B cell (primary cell): ENCODE data around the gene BBX. TPM values are rescaled to one million over a fixed set of nuclear protein-coding genes. Genes with fewer than 3 reads are reported as not detected.

ENCODE experiments used
- ATAC-seq: fragments of 200-7000 bp; cut with Tn5 transposase; one replicate; pipeline ENCODE4 v1.10.0; 2021; ENCODE audit warnings: low read depth, mild to moderate bottlenecking, moderate number of reproducible peaks, moderate library complexity
- CTCF ChIA-PET: fragments of 350-600 bp; sonication (Branson Sonifier 250); formaldehyde crosslinking; loops from one replicate; lab custom pipeline; 2021; ENCODE audit warnings: antibody characterized with exemption, inconsistent platforms; lab: Charles Lee
- POLR2A ChIA-PET: fragments of 350-600 bp; sonication (Branson Sonifier 250); formaldehyde crosslinking; loops from one replicate; lab custom pipeline; 2021; ENCODE audit warnings: antibody characterized with exemption; lab: Charles Lee
- DNase-seq: peaks from one replicate; pipeline ENCODE4 v3.0.0; 2013
- H2AFZ ChIP-seq: 2 replicates; pipeline ENCODE4 v1.6.1; 2012; ENCODE audit warnings: mild to moderate bottlenecking, low read depth, low read length; ENCODE audit not compliant: insufficient read depth, poor library complexity, severe bottlenecking
- H3K27ac ChIP-seq, 2 donors: 1 replicate in 1 of 2; 2 replicates in 1 of 2; pipeline ENCODE4 v1.5.1; 2012 to 2013; ENCODE audit warnings: low read length in 2 of 2, mild to moderate bottlenecking in 2 of 2, moderate library complexity in 1 of 2
- H3K27me3 ChIP-seq, 4 experiments: fragments of 200-600 bp in 1 of 4; sonication (generic) in 1 of 4; replicated peaks in 1 of 4; 1 replicate in 2 of 4; 2 replicates in 2 of 4; pipeline versions ENCODE4 v1.6.1 to v1.7.0; 2013 to 2016; ENCODE audit warnings: low read length in 3 of 4, mild to moderate bottlenecking in 2 of 4, mixed read lengths in 1 of 4, moderate library complexity in 1 of 4; ENCODE audit not compliant: insufficient read depth in 4 of 4, control insufficient read depth in 3 of 4; ENCODE audit errors: control extremely low read depth in 1 of 4
- H3K36me3 ChIP-seq, 2 experiments: replicated peaks in 1 of 2; 1 replicate in 1 of 2; 2 replicates in 1 of 2; pipeline versions ENCODE4 v1.6.1 to v1.7.1; 2013; ENCODE audit warnings: low read length in 1 of 2; ENCODE audit not compliant: insufficient read depth in 2 of 2, control insufficient read depth in 1 of 2; ENCODE audit errors: control extremely low read depth in 1 of 2, extremely low read depth in 1 of 2
- H3K4me1 ChIP-seq, 2 donors: fragments of 200-600 bp in 1 of 2; sonication (generic) in 1 of 2; 1 replicate in 1 of 2; 2 replicates in 1 of 2; pipeline versions ENCODE4 v1.5.1 to v1.6.1; 2013 to 2017; ENCODE audit warnings: low read length in 2 of 2; ENCODE audit not compliant: control insufficient read depth in 2 of 2, insufficient read depth in 2 of 2
- H3K4me2 ChIP-seq: replicated peaks from 2 replicates; pipeline ENCODE3; 2012; ENCODE audit warnings: mild to moderate bottlenecking, low read depth, low read length; ENCODE audit not compliant: poor library complexity, severe bottlenecking
- H3K4me3 ChIP-seq, 5 experiments: fragments of 200-600 bp in 1 of 5; sonication (generic) in 1 of 5; 1 replicate in 3 of 5; 2 replicates in 2 of 5; pipeline versions ENCODE4 v1.5.1 to v1.7.0; 2011 to 2016; ENCODE audit warnings: low read length in 4 of 5, mild to moderate bottlenecking in 4 of 5, low read depth in 2 of 5, control low read depth in 1 of 5, moderate library complexity in 1 of 5; ENCODE audit not compliant: insufficient read depth in 1 of 5; ENCODE audit errors: control extremely low read depth in 1 of 5, extremely low read depth in 1 of 5
- H3K79me2 ChIP-seq: fragments of 200-600 bp; sonication (generic); one replicate; pipeline ENCODE4 v1.6.0; 2016; ENCODE audit warnings: low read length; ENCODE audit not compliant: control insufficient read depth, insufficient read depth
- H3K9ac ChIP-seq: fragments of 200-600 bp; sonication (generic); 2 replicates; pipeline ENCODE4 v1.6.1; 2017; ENCODE audit warnings: mild to moderate bottlenecking, low read length, moderate library complexity
- H3K9me3 ChIP-seq, 3 donors: one replicate each; pipeline versions ENCODE4 v1.6.1 to v1.7.1; 2013; ENCODE audit warnings: low read length in 2 of 3; ENCODE audit not compliant: control insufficient read depth in 2 of 3, insufficient read depth in 1 of 3; ENCODE audit errors: control extremely low read depth in 1 of 3
- H4K20me1 ChIP-seq: 2 replicates; pipeline ENCODE4 v1.6.0; 2012; ENCODE audit warnings: mild to moderate bottlenecking, low read length; ENCODE audit not compliant: insufficient read depth, control insufficient read depth, poor library complexity, severe bottlenecking
- H3K27ac Mint-ChIP-seq: one replicate; pipeline ENCODE4 v1.8.0; 2021; ENCODE audit warnings: mixed read lengths
- H3K27me3 Mint-ChIP-seq: one replicate; pipeline ENCODE4 v1.8.0; 2021; ENCODE audit warnings: mixed read lengths
- H3K4me1 Mint-ChIP-seq: one replicate; pipeline ENCODE4 v1.8.0; 2021; ENCODE audit warnings: mixed read lengths
- H3K4me3 Mint-ChIP-seq: one replicate; pipeline ENCODE4 v1.8.0; 2021; ENCODE audit warnings: mixed read lengths
- H3K9me3 Mint-ChIP-seq: one replicate; pipeline ENCODE4 v1.8.0; 2022; ENCODE audit warnings: mixed read lengths; ENCODE audit not compliant: insufficient read depth
- EZH2 ChIP-seq: IDR thresholded peaks from 2 replicates; pipeline ENCODE4 v1.6.1; 2012; ENCODE audit warnings: borderline replicate concordance, low read depth, mild to moderate bottlenecking, moderate library complexity, low read length; ENCODE audit not compliant: insufficient read depth, poor library complexity, severe bottlenecking
- WGBS: methylation state at CpG from one replicate; pipeline ENCODE4 v1.1.5; 2013; ENCODE audit warnings: missing lambda C conversion rate; ENCODE audit not compliant: insufficient coverage; 5-methylcytosine and 5-hydroxymethylcytosine counted together
- intact Hi-C: fragments of 100-400 bp; cut with micrococcal nuclease; formaldehyde crosslinking; loops from one replicate; pipeline ENCODE4 v1.10.0; 2022
- polyA plus RNA-seq: library from polyadenylated mRNA; depleted of rRNA; stranded (reverse); fragments of >200 nt; gene quantifications from 2 replicates; pipeline ENCODE4 v1.2.3, GENCODE V29; 2012
- total RNA-seq, 2 donors: library from RNA; stranded (reverse); fragments of 120-200 nt in 1 of 2; gene quantifications; 1 replicate in 1 of 2; 2 replicates in 1 of 2; pipeline versions ENCODE4 v1.2.3 to v1.2.4, GENCODE V29; 2013 to 2022
- TF ChIP-seq, protein P1 (sequence below): fragments of 200-600 bp; IDR thresholded peaks from one replicate; pipeline ENCODE4 v1.8.0; 2022; ENCODE audit warnings: antibody characterized with exemption, mild to moderate bottlenecking

Gene BBX
- total and polyA plus RNA-seq, 2 donors (not counting 1 experiment from before 2014, with no cell fraction given): 27.8 to 133 TPM

DNA sequence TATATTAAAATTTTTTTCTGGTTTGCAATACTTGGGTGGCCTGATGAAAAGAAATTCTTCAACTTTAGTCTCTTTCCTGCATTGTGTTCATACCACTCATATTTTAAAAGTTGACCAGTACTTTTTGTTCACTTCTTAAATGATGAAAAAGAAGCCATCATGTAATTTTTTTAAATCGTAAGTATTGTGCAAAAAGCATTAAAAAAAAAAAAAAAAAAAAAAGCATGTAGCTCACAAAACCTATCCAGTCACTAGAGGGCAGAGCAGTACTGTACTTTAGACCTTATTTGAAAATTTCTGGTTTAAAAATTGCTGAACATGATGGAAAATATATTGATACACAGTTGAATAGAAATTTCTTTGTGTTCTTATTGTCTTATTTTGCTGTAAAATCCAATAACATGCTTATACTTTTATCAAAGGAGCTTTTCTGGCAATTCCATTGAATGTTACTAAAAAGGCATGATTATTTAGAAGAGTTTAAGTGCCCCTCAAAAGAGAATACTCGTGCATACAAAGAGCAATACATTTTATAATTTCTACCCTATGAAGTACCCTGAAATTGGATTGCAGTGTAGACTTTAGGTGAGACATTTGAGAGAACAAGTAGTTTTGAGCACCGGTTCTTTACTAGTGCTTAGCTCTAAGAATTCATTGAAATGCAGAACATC is 137.7 kb downstream of the BBX start:
- peaks cover 8% of the 10 kb centered on the region in 2 donors for H3K4me1 ChIP-seq
- H3K27me3 Mint-ChIP-seq: no peaks in the 10 kb centered on the region
- no peaks in the 10 kb centered on the region for H4K20me1 ChIP-seq
- H3K9me3 Mint-ChIP-seq: no peaks in the 10 kb centered on the region
- peaks cover 18% of the 10 kb centered on the region for H3K79me2 ChIP-seq
- DNase-seq (peak; percentile 51), ATAC-seq (no peak)
- H3K36me3 ChIP-seq: no peaks in the 10 kb centered on the region
- no peak overlapping the region for H3K27ac ChIP-seq
- WGBS: no CpG with 5 or more reads among the region's 3 CpGs
- H2AFZ ChIP-seq: no peak overlapping the region
- no peak overlapping the region for H3K27ac Mint-ChIP-seq
- CTCF ChIA-PET: interaction anchor here (0.5 to 10.1 kb wide), 26 partner anchors 8 to 818 kb away, joined by 3 to 113 read pairs (median 5); no protein-coding TSS in a partner anchor
- H3K4me3 Mint-ChIP-seq: no peak overlapping the region
- no peak for TF ChIP-seq EZH2
- TF ChIP-seq, protein P1, sequence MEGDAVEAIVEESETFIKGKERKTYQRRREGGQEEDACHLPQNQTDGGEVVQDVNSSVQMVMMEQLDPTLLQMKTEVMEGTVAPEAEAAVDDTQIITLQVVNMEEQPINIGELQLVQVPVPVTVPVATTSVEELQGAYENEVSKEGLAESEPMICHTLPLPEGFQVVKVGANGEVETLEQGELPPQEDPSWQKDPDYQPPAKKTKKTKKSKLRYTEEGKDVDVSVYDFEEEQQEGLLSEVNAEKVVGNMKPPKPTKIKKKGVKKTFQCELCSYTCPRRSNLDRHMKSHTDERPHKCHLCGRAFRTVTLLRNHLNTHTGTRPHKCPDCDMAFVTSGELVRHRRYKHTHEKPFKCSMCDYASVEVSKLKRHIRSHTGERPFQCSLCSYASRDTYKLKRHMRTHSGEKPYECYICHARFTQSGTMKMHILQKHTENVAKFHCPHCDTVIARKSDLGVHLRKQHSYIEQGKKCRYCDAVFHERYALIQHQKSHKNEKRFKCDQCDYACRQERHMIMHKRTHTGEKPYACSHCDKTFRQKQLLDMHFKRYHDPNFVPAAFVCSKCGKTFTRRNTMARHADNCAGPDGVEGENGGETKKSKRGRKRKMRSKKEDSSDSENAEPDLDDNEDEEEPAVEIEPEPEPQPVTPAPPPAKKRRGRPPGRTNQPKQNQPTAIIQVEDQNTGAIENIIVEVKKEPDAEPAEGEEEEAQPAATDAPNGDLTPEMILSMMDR: peak; percentile 83
- intact Hi-C loops: loop anchor here (1.0 kb wide), 3 partner anchors 81 to 424 kb away; no protein-coding TSS in a partner anchor
- no peak overlapping the region for H3K9ac ChIP-seq
- H3K4me1 Mint-ChIP-seq: peaks cover 25% of the 10 kb centered on the region
- no peak overlapping the region for H3K4me2 ChIP-seq
- no peak overlapping the region for H3K4me3 ChIP-seq
- H3K27me3 ChIP-seq: no peaks in the 10 kb centered on the region
- POLR2A ChIA-PET: interaction anchor here (2.4 kb wide), 1 partner anchor 15 kb away, joined by 5 read pairs; no protein-coding TSS in a partner anchor
- no peaks in the 10 kb centered on the region for H3K9me3 ChIP-seq
